ENCODE data around the gene MAP3K2.
A peak's percentile ranks its signal among the peaks of the same experiment; 100 is the strongest.

DNA sequence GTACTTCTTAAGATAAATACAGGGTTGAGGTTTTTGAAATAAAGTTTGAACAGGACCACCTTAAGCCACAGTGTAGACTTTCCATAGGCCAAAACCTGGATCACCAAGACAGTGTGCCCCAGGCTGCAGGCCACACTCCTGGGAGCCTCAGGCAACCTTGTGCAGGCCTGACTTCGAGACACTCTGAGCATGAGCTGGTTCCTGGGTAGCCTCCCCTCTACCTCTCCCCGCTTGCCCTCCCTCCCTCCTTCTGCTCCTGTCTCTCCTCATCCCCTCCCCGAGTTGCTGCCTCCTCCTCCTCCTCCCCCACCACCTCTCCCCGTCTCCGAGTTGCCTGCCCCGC is 19.9 kb upstream of the MAP3K2 start:
- TF ChIP-seq, protein P1, sequence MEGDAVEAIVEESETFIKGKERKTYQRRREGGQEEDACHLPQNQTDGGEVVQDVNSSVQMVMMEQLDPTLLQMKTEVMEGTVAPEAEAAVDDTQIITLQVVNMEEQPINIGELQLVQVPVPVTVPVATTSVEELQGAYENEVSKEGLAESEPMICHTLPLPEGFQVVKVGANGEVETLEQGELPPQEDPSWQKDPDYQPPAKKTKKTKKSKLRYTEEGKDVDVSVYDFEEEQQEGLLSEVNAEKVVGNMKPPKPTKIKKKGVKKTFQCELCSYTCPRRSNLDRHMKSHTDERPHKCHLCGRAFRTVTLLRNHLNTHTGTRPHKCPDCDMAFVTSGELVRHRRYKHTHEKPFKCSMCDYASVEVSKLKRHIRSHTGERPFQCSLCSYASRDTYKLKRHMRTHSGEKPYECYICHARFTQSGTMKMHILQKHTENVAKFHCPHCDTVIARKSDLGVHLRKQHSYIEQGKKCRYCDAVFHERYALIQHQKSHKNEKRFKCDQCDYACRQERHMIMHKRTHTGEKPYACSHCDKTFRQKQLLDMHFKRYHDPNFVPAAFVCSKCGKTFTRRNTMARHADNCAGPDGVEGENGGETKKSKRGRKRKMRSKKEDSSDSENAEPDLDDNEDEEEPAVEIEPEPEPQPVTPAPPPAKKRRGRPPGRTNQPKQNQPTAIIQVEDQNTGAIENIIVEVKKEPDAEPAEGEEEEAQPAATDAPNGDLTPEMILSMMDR (IDR thresholded peaks at IDR 0.05; ENCODE audit: extremely low read depth in 1 of 2, insufficient read depth in 1 of 2, low read depth in 1 of 2, low read length in 2 of 2), result no peak
- no peak for TF ChIP-seq EZH2 (IDR thresholded peaks at IDR 0.05; ENCODE audit: borderline replicate concordance, low read depth, low read length, severe bottlenecking)
- no peak for TF ChIP-seq POLR2A (IDR thresholded peaks at IDR 0.05; ENCODE audit: low read depth, low read length)
- no peak for TF ChIP-seq FOS (IDR thresholded peaks at IDR 0.05; ENCODE audit: borderline replicate concordance, insufficient read depth, low read length)
- TF ChIP-seq GATA2 (IDR thresholded peaks at IDR 0.05; ENCODE audit: insufficient read depth, insufficient read length, low read depth, low read length), result no peak
- TF ChIP-seq, protein P2, sequence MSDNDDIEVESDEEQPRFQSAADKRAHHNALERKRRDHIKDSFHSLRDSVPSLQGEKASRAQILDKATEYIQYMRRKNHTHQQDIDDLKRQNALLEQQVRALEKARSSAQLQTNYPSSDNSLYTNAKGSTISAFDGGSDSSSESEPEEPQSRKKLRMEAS (IDR thresholded peaks at IDR 0.05; ENCODE audit: insufficient read depth, insufficient read length), result peak; percentile 40
- no peak for TF ChIP-seq JUN (IDR thresholded peaks at IDR 0.05; ENCODE audit: borderline replicate concordance, insufficient read depth, insufficient read length, low read depth)
- TF ChIP-seq MYC (IDR thresholded peaks at IDR 0.05; ENCODE audit: low read depth, low read length), result no peak
- TF ChIP-seq POLR2AphosphoS5 (IDR thresholded peaks at IDR 0.05; ENCODE audit: insufficient read depth, low read depth, low read length), result no peak
